HepG2 (cell line): ENCODE results near the gene TMEM134.

Experiments
- EZH2 ChIP-seq: conservative IDR thresholded peaks from 2 replicates; pipeline ENCODE4 v1.6.1; 2012; ENCODE audit warnings: mild to moderate bottlenecking, low read depth, low read length, moderate library complexity
- HDAC1 ChIP-seq: sonication (generic); formaldehyde crosslinking; IDR thresholded peaks from 2 replicates; pipeline ENCODE4 v1.5.1; 2020; ENCODE audit warnings: mild to moderate bottlenecking, missing genetic modification reagents
- RAD21 ChIP-seq: fragments of 450-650 bp; formaldehyde crosslinking; IDR thresholded peaks from 2 replicates; pipeline ENCODE4 v1.5.0; 2020; ENCODE audit warnings: mild to moderate bottlenecking
- SP1 ChIP-seq, 2 experiments: fragments of 450-650 bp in 1 of 2; sonication (generic) in 1 of 2; formaldehyde crosslinking in 1 of 2; IDR thresholded peaks; 2 replicates each; pipeline versions ENCODE4 v1.4.0 to v1.6.1; 2016 to 2020; ENCODE audit warnings: missing genetic modification reagents in 1 of 2

DNA sequence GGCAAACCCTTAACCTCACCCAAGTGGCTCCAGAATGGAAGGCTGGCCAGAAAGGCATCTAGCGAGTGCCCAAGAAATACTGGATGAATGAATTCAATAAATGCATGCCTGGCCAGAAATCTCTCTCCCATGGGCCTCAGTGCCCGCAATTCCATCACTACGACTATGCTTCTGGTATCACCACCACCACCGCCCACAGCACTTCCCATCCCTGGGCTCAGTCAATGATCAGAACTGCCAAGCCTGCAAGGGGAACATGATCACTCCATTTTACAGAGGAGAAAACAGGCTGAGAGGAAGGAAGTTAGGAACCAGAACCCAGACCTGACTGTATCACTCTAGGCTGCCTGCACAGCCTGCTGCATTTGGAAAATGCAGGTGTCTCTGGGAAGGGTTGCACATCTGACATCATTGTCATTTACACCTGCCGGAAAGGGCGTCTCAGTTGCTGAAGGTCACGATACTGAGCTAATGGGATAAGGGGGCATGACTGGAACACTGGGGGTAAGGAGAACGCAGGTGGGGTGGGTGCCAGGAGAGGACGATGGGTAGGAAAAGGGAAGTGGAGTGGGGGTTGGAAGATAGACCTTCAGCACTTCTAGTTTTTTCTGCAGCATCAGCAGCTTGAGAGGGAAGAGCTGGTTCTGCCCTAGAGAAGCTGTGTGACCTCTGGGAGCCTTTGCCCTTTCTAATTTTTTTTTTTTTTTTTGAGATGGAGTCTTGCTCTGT, 19.8 kb downstream of the TMEM134 start:
- TF ChIP-seq SP1 (IDR thresholded peaks at IDR 0.05) (no peak), SP1 (CRISPR knock-in tag; IDR thresholded peaks at IDR 0.05) (no peak), HDAC1 (no peak), RAD21 (no peak), EZH2 (no peak)
